MCF 10A (cell line): ENCODE measurements around the gene PTPRN2. TPM values are rescaled to one million over a fixed set of nuclear protein-coding genes. Genes with fewer than 3 reads are reported as not detected.

Source experiments
- BruUV-seq: library from RNA; stranded (reverse); fragments of 400-500 nt; replicated peaks from 2 replicates; lab custom pipeline; 2021; lab: Mats Ljungman, UMichigan
- CTCF ChIA-PET: fragments of 300-600 bp; sonication (Branson Sonifier 250); formaldehyde crosslinking; extraction: SDS; loops from one replicate; lab custom pipeline; 2021; ENCODE audit warnings: antibody characterized with exemption, inconsistent platforms; lab: Yijun Ruan, JAX
- POLR2A ChIA-PET: fragments of 300-600, 350-650 bp; sonication (Branson Sonifier 250); formaldehyde crosslinking; extraction: SDS; loops from one replicate; lab custom pipeline; 2020; ENCODE audit warnings: antibody characterized with exemption, inconsistent platforms; lab: Yijun Ruan, JAX
- DNase-seq: peaks from one replicate; pipeline ENCODE4 v3.0.0-alpha.2; 2018; ENCODE audit not compliant: unreplicated experiment
- H3K27ac Mint-ChIP-seq: one replicate; pipeline ENCODE4 v1.8.0; 2022; ENCODE audit warnings: mild to moderate bottlenecking, low read depth, mixed read lengths; ENCODE audit not compliant: unreplicated experiment
- H3K27me3 Mint-ChIP-seq: one replicate; pipeline ENCODE4 v1.8.0; 2022; ENCODE audit warnings: mixed read lengths; ENCODE audit not compliant: insufficient read depth, unreplicated experiment
- H3K36me3 Mint-ChIP-seq: one replicate; pipeline ENCODE4 v1.8.0; 2022; ENCODE audit warnings: mild to moderate bottlenecking, moderate library complexity, mixed read lengths; ENCODE audit not compliant: insufficient read depth, unreplicated experiment
- H3K4me1 Mint-ChIP-seq: one replicate; pipeline ENCODE4 v1.8.0; 2022; ENCODE audit warnings: mixed read lengths; ENCODE audit not compliant: insufficient read depth, unreplicated experiment
- H3K4me3 Mint-ChIP-seq: one replicate; pipeline ENCODE4 v1.8.0; 2022; ENCODE audit warnings: mild to moderate bottlenecking, moderate library complexity, mixed read lengths; ENCODE audit not compliant: unreplicated experiment
- H3K9me3 Mint-ChIP-seq: one replicate; pipeline ENCODE4 v1.8.0; 2022; ENCODE audit warnings: mixed read lengths; ENCODE audit not compliant: unreplicated experiment
- intact Hi-C: fragments of 100-400 bp; cut with micrococcal nuclease; formaldehyde crosslinking; loops from 2 replicates; pipeline ENCODE4 v1.14.1; 2022
- total RNA-seq: library from RNA; stranded (reverse); gene quantifications from 2 replicates; pipeline ENCODE4 v1.2.3, GENCODE V29; 2022
- TF ChIP-seq, protein P1 (sequence below): fragments of 200-600 bp; IDR thresholded peaks from one replicate; pipeline ENCODE4 v1.8.0; 2022; ENCODE audit warnings: antibody characterized with exemption, mild to moderate bottlenecking; ENCODE audit not compliant: unreplicated experiment

Gene PTPRN2
- total RNA-seq, 1 experiment from 2014 or later = 4.5 TPM

DNA sequence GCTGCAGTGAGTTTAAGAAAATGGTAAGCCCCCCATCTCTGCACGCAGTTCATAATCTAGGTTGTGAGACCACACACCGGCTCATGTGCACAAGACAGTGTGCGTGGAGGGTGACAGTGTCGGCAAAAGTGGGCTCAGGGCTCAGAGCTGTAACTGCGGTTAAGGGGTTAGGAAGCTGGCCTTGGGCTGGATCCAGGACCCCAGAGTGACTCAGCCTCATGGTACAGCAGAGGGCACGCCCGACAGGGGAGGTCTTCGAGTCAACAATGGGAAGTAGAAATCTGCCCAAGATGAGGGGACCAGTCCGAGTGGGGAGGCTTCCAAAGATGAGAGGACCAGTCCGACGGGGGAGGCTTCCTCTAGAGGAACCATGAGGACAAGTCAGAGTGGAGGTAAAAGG, 813.1 kb downstream of the PTPRN2 start:
- no peaks in the 10 kb centered on the region for H3K4me1 Mint-ChIP-seq
- H3K27ac Mint-ChIP-seq = no peak overlapping the region
- peaks cover 35% of the 10 kb centered on the region for H3K9me3 Mint-ChIP-seq
- CTCF ChIA-PET = no interaction called here
- DNase-seq = no peak
- no TSS peak for BruUV-seq
- POLR2A ChIA-PET = no interaction called here
- H3K4me3 Mint-ChIP-seq = no peak overlapping the region
- intact Hi-C loops = no loop called here
- H3K36me3 Mint-ChIP-seq = no peaks in the 10 kb centered on the region
- no peaks in the 10 kb centered on the region for H3K27me3 Mint-ChIP-seq
- TF ChIP-seq, protein P1, sequence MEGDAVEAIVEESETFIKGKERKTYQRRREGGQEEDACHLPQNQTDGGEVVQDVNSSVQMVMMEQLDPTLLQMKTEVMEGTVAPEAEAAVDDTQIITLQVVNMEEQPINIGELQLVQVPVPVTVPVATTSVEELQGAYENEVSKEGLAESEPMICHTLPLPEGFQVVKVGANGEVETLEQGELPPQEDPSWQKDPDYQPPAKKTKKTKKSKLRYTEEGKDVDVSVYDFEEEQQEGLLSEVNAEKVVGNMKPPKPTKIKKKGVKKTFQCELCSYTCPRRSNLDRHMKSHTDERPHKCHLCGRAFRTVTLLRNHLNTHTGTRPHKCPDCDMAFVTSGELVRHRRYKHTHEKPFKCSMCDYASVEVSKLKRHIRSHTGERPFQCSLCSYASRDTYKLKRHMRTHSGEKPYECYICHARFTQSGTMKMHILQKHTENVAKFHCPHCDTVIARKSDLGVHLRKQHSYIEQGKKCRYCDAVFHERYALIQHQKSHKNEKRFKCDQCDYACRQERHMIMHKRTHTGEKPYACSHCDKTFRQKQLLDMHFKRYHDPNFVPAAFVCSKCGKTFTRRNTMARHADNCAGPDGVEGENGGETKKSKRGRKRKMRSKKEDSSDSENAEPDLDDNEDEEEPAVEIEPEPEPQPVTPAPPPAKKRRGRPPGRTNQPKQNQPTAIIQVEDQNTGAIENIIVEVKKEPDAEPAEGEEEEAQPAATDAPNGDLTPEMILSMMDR = no peak

DNA sequence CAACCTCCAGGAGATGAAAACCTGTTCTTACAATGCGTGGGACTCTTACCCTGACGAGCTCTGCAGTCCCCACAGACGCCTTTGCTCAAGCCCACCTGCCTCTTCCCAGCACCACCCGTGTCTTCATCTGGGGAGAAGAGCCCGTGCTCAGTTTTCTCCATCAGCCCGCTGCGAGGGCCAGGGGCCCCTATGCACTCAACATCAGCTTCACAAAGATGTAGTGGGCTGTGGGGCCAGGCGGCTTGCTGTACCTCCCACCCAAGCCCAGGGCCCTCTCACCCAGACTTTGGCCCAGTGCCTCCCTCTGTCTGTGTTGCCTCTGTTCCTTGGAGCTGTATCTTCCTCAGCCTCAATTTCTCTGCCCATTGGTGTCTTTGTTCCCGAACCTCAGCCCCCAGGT, 814.3 kb downstream of the PTPRN2 start:
- Mint-ChIP-seq H3K27ac (no peak overlapping the region), H3K4me3 (no peak overlapping the region), H3K9me3 (peaks cover 35% of the 10 kb centered on the region), H3K36me3 (no peaks in the 10 kb centered on the region), H3K4me1 (no peaks in the 10 kb centered on the region), H3K27me3 (no peaks in the 10 kb centered on the region)
- CTCF ChIA-PET = no interaction called here
- POLR2A ChIA-PET = no interaction called here
- intact Hi-C loops = no loop called here
- TF ChIP-seq, protein P1 = no peak
- no TSS peak for BruUV-seq
- no peak for DNase-seq

DNA sequence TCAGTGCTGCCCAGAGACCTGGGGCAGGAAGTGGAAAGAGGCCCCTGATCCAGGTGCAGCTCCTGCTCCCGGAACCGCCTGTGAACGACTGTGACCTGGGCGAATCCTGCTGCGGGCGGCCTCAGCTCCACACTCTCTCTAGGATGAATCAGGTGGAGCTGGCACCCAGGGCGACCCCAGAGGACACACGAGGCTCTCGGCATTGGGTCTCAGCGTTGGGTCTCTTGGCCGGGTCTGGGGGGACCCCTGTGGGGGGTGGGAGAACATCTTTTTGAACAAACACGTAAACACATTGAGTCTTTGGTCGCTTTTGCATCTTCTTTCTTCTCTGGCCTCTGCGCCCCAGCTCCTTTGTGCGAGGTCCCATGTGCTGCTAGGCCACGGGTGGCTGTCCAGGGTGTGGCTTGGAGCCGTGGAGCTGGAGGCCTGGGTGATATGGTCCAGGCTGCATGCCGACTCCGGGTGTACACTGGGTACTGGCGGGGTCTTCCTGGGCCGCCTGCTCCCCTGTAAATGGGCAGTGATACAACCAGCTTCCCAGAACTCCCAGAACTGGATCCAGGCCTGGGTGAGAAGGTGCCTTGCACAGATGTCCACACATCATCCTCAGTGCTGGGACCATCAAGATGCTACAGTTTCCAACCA, 815.0 kb downstream of the PTPRN2 start:
- H3K9me3 Mint-ChIP-seq = peaks cover 29% of the 10 kb centered on the region
- no peak overlapping the region for H3K4me3 Mint-ChIP-seq
- H3K36me3 Mint-ChIP-seq = no peaks in the 10 kb centered on the region
- no peak for DNase-seq
- intact Hi-C loops = no loop called here
- H3K27ac Mint-ChIP-seq = no peak overlapping the region
- no TSS peak for BruUV-seq
- CTCF ChIA-PET = interaction anchor here (0.6 kb wide), 1 partner anchor 91 kb away, joined by 3 read pairs; no protein-coding TSS in a partner anchor
- H3K27me3 Mint-ChIP-seq = no peaks in the 10 kb centered on the region
- POLR2A ChIA-PET = no interaction called here
- H3K4me1 Mint-ChIP-seq = no peaks in the 10 kb centered on the region
- TF ChIP-seq, protein P1 = no peak

DNA sequence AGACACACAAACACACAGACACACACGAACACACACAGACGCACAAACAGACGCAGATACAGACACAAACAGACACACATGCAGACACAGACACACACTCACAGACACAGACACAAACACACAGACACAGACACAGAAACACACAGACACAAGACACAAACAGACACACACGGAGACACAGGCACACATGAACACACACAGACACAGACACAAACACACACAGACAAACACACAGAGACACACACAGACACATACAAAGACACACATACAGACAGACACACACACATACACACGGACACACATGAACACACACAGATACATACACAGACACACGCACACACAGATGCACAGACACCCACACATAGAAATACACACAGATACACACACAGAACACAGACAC, 815.9 kb downstream of the PTPRN2 start:
- H3K27me3 Mint-ChIP-seq = no peaks in the 10 kb centered on the region
- H3K9me3 Mint-ChIP-seq = peaks cover 21% of the 10 kb centered on the region
- ChIA-PET POLR2A (no interaction called here), CTCF (interaction anchor here (0.6 kb wide), 1 partner anchor 92 kb away, joined by 3 read pairs; no protein-coding TSS in a partner anchor)
- H3K27ac Mint-ChIP-seq = no peak overlapping the region
- intact Hi-C loops = no loop called here
- H3K4me1 Mint-ChIP-seq = no peaks in the 10 kb centered on the region
- no TSS peak for BruUV-seq
- no peaks in the 10 kb centered on the region for H3K36me3 Mint-ChIP-seq
- no peak overlapping the region for H3K4me3 Mint-ChIP-seq
- DNase-seq = no peak
- TF ChIP-seq, protein P1 = no peak
